HL-60 (cell line): ENCODE results near the gene CHN2.

Experiments used
- DNase-seq, 2 experiments: peaks; one replicate each; pipeline ENCODE4 v3.0.0-alpha.2; 2010 to 2020; ENCODE audit warnings: low read depth in 1 of 2, low spot score in 1 of 2
- H3K27ac ChIP-seq: fragments of 250-450 bp; sonication (Bioruptor Pico); replicated peaks from 2 replicates; pipeline ENCODE4 v1.5.1; 2020; ENCODE audit warnings: mild to moderate bottlenecking, moderate library complexity
- H3K27me3 ChIP-seq: fragments of 250-450 bp; sonication (Bioruptor Pico); 2 replicates; pipeline ENCODE4 v1.5.1; 2021; ENCODE audit warnings: mild to moderate bottlenecking, moderate library complexity; ENCODE audit not compliant: insufficient read depth, poor library complexity, severe bottlenecking
- H3K4me3 ChIP-seq: replicated peaks from 2 replicates; pipeline ENCODE4 v1.5.1; 2011; ENCODE audit warnings: mild to moderate bottlenecking, control low read depth, low read length; ENCODE audit not compliant: insufficient read depth
- GABPA ChIP-seq: IDR thresholded peaks from 2 replicates; pipeline ENCODE4 v1.6.1; 2012; ENCODE audit warnings: low read depth
- POLR2AphosphoS5 ChIP-seq: IDR thresholded peaks from 2 replicates; pipeline ENCODE4 v1.6.1; 2012; ENCODE audit warnings: low read depth
- SPI1 ChIP-seq: IDR thresholded peaks from 2 replicates; pipeline ENCODE4 v1.6.1; 2012; ENCODE audit warnings: low read depth, mild to moderate bottlenecking, borderline replicate concordance
- TF ChIP-seq, protein P1 (sequence below): IDR thresholded peaks from one replicate; pipeline ENCODE4 v1.5.1; 2011; ENCODE audit warnings: low read length, control low read depth, inconsistent platforms; ENCODE audit not compliant: insufficient read depth
- TF ChIP-seq, protein P2 (sequence below): IDR thresholded peaks from 2 replicates; pipeline ENCODE4 v1.6.1; 2012; ENCODE audit warnings: low read depth; ENCODE audit not compliant: insufficient replicate concordance

The CHN2 gene

DNA sequence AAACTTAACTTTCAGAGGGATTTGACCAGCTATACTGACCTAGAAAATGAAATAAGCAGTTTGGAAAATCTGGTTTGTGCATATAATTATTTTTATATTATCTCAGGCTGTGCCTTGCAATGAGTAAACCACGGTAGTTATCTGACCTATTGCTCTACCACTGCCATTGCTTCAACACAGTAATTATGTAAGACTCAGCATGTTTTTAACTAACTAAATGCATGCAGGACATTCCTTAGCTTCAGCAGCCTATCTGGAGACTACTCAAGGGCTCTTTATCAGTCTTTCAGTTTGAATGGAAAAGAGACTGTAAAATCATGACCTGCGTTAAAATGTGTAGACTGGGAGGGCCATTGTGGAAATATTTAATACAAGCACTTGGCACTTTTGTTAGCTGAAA, 22.5 kb downstream of the CHN2 start:
- no peak for TF ChIP-seq POLR2AphosphoS5
- TF ChIP-seq, protein P1, sequence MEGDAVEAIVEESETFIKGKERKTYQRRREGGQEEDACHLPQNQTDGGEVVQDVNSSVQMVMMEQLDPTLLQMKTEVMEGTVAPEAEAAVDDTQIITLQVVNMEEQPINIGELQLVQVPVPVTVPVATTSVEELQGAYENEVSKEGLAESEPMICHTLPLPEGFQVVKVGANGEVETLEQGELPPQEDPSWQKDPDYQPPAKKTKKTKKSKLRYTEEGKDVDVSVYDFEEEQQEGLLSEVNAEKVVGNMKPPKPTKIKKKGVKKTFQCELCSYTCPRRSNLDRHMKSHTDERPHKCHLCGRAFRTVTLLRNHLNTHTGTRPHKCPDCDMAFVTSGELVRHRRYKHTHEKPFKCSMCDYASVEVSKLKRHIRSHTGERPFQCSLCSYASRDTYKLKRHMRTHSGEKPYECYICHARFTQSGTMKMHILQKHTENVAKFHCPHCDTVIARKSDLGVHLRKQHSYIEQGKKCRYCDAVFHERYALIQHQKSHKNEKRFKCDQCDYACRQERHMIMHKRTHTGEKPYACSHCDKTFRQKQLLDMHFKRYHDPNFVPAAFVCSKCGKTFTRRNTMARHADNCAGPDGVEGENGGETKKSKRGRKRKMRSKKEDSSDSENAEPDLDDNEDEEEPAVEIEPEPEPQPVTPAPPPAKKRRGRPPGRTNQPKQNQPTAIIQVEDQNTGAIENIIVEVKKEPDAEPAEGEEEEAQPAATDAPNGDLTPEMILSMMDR, result no peak
- TF ChIP-seq, protein P2, sequence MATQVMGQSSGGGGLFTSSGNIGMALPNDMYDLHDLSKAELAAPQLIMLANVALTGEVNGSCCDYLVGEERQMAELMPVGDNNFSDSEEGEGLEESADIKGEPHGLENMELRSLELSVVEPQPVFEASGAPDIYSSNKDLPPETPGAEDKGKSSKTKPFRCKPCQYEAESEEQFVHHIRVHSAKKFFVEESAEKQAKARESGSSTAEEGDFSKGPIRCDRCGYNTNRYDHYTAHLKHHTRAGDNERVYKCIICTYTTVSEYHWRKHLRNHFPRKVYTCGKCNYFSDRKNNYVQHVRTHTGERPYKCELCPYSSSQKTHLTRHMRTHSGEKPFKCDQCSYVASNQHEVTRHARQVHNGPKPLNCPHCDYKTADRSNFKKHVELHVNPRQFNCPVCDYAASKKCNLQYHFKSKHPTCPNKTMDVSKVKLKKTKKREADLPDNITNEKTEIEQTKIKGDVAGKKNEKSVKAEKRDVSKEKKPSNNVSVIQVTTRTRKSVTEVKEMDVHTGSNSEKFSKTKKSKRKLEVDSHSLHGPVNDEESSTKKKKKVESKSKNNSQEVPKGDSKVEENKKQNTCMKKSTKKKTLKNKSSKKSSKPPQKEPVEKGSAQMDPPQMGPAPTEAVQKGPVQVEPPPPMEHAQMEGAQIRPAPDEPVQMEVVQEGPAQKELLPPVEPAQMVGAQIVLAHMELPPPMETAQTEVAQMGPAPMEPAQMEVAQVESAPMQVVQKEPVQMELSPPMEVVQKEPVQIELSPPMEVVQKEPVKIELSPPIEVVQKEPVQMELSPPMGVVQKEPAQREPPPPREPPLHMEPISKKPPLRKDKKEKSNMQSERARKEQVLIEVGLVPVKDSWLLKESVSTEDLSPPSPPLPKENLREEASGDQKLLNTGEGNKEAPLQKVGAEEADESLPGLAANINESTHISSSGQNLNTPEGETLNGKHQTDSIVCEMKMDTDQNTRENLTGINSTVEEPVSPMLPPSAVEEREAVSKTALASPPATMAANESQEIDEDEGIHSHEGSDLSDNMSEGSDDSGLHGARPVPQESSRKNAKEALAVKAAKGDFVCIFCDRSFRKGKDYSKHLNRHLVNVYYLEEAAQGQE, result no peak
- TF ChIP-seq SPI1, result no peak
- TF ChIP-seq GABPA, result no peak
- peaks cover 6% of the 10 kb centered on the region for H3K27me3 ChIP-seq
- DNase-seq, result no peak
- H3K4me3 ChIP-seq, result no peak overlapping the region
- H3K27ac ChIP-seq, result no peak overlapping the region

DNA sequence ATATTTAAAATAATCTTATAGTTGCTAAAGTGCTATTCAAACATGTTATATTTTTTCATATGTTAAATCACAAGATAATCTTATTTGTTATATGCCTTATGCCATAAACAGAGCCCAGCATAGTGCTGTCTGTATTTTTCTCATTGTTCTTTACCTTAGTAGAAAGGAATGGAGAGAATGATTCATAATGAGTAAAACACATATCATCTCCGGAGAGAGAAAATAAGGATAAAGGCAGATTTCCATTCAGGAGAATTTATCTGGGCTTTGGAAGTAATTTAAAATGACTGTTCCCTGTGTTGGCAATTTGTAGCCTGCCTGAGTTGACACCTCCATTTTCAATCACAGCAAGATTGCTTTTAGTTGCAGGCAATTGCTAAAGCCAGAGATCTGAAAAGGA, 30.2 kb downstream of the CHN2 start:
- H3K27ac ChIP-seq, result no peak overlapping the region
- H3K27me3 ChIP-seq, result no peaks in the 10 kb centered on the region
- no peak for DNase-seq
- H3K4me3 ChIP-seq, result no peak overlapping the region
- no peak for TF ChIP-seq POLR2AphosphoS5
- no peak for TF ChIP-seq GABPA
- TF ChIP-seq, protein P1, result no peak
- TF ChIP-seq, protein P2, result no peak
- TF ChIP-seq SPI1, result no peak

DNA sequence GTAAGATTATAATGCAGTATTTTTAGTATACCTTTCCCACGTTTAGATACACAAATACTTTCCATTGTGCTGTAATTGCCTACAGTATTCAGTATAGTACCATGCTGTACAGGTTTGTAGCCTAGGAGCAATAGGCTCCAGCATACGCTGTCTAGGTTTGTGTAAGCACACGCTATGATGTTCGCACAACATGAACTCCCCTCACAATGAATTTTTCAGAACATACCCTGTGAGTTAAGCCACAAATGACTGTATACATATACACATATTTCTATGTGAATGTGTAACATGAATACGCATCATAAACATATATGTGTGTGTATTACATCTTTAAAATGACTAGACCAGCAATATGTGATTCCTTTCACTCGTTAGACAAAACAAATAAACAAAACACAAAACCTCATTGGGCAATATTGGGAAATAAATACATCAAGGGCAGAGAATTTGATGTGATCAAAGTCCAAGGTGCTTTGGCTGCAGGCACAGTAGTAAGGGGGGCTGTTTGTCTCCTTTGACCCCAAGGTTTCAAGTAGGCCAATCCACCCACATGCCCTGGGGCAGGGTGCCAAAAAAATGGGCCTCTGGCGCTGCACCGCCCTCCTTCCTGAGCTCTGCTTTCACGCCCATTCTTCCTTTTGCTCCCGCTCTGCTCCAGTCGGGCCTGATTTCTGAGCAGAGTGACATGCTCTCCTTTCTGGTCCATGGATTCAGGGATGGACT, 33.9 kb downstream of the CHN2 start:
- TF ChIP-seq, protein P2, result no peak
- TF ChIP-seq, protein P1, result no peak
- TF ChIP-seq GABPA (no peak), POLR2AphosphoS5 (no peak), SPI1 (no peak)
- Histone ChIP-seq H3K4me3 (no peak overlapping the region), H3K27ac (no peak overlapping the region), H3K27me3 (no peaks in the 10 kb centered on the region)
- no peak for DNase-seq
